COR-L47 (cell line): ENCODE results near the gene LNPEP.
"Not testable (repeated sequence)": the region's sequence is repeated elsewhere in the genome, so short reads cannot be mapped to it uniquely, and the experiment has no call there.

ENCODE experiments used
- DNase-seq: peaks from one replicate; lab custom pipeline; 2025; lab: John Stamatoyannopoulos, UW

LNPEP gene

GRCh38 chr5:97063251-97063650 lies 127.4 kb downstream of the LNPEP start:
- DNase-seq, result no peak

- DNase-seq, result no peak
These were observed 129.6 kb downstream of the LNPEP start for GRCh38 chr5:97065475-97065874.

GRCh38 chr5:97067296-97067850 lies 131.5 kb downstream of the LNPEP start:
- no peak for DNase-seq

GRCh38 chr5:97070234-97070633 lies 134.4 kb downstream of the LNPEP start:
- DNase-seq, result no peak

- DNase-seq, result no peak
These were observed 135.2 kb downstream of the LNPEP start for GRCh38 chr5:97071101-97071500.

GRCh38 chr5:97071993-97072392 lies 136.1 kb downstream of the LNPEP start:
- no peak for DNase-seq

- DNase-seq, result no peak
These were observed 136.8 kb downstream of the LNPEP start for GRCh38 chr5:97072696-97073095.

GRCh38 chr5:97073420-97073819 lies 137.5 kb downstream of the LNPEP start:
- DNase-seq, result no peak

GRCh38 chr5:97074859-97075489 lies 139.1 kb downstream of the LNPEP start:
- DNase-seq, result no peak

GRCh38 chr5:97075649-97076048 lies 139.8 kb downstream of the LNPEP start:
- no peak for DNase-seq

GRCh38 chr5:97076098-97076497 lies 140.2 kb downstream of the LNPEP start:
- no peak for DNase-seq

- no peak for DNase-seq
These were observed 141.4 kb downstream of the LNPEP start for GRCh38 chr5:97077246-97077645.

- no peak for DNase-seq
These were observed 143.3 kb downstream of the LNPEP start for GRCh38 chr5:97078958-97079743.

GRCh38 chr5:97084782-97085458 lies 149.0 kb downstream of the LNPEP start:
- DNase-seq, result not testable (repeated sequence)

- no peak for DNase-seq
These were observed 149.7 kb downstream of the LNPEP start for GRCh38 chr5:97085459-97086181.
